ENCODE data around the gene GPR107. TPM values are rescaled to one million over a fixed set of nuclear protein-coding genes. Genes with fewer than 3 reads are reported as not detected.

GPR107 gene
- polyA plus RNA-seq, 10 donors, result 30.9 to 40.3 (median 35.8) TPM

GRCh38 chr9:130107234-130107861 lies 53.6 kb downstream of the GPR107 start:
- DNase-seq, result peak; percentile 80 to 86 (median 85)

GRCh38 chr9:130107955-130108354 lies 54.2 kb downstream of the GPR107 start:
- no peak for DNase-seq

GRCh38 chr9:130110166-130110565 lies 56.5 kb downstream of the GPR107 start:
- no peak for DNase-seq

DNA sequence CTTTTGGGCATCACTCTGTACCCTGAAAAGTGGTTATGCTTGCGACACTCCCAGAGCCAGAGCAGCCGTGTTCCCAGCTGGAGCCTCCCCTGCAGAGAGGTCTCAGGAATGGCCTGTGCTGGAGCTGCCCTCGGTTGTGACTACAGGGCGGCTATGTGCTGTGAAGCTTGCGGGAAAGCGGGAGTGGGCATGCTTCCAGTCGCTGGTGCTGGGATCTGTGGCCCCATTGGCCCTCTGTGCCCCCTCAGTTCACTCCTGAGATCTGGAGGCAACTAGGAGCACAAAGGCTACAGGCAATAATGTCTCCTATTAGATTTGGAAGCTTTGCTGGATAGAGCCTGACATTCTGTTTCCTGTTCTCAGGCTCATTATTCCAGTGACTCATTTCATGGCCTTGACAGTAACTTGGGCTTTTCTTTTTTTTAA lies 56.9 kb downstream of the GPR107 start:
- DNase-seq, result no peak

GRCh38 chr9:130111786-130112537 lies 58.3 kb downstream of the GPR107 start:
- DNase-seq, result no peak

DNA sequence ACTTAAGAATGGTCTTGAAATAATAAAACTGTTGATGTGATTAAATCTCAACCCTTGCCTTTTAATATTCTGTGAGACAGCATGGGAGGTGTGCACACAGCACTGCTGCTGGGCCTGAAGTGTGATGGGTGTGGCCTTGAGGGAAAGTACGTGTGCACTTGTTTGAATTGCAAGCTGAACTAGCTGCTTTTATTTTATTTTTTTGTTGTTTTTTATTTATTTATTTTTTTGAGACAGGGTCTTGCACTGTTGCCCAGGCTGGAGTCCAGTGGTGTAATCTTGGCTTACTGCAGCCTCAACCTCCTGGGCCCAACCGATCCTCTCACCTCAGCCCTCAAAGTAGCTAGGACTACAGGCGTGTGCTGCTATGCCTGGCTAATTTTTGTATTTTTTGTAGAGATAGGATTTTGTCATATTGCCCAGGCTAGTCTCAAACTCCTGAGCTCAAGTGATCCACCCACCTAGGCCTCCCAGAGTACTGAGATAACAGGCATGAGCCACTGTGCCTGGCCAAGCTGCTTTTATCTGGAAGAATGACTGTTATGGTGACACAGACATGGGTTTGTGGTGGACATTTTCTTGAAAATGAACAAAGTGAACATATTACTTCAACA lies 58.9 kb downstream of the GPR107 start:
- DNase-seq, result no peak

DNA sequence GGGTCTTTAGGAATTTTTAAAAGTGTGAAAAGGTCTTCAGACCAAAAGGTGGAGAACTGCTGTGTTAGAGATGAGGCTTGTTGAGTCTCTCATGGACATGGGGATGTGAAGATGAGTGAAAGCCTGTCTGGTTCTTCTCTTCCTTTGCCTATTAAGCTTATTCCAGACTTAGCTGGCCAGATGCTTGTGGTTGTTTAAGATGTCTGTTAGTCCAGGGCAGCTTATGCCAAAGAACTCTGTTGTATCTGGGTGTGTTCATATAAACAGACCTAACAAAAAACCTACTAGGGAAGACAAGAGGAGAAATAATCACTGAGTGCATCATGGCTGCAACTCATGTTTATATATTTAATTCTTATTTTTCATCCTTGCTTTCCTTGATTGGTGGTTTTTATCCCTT lies 61.0 kb downstream of the GPR107 start:
- DNase-seq, result no peak

DNA sequence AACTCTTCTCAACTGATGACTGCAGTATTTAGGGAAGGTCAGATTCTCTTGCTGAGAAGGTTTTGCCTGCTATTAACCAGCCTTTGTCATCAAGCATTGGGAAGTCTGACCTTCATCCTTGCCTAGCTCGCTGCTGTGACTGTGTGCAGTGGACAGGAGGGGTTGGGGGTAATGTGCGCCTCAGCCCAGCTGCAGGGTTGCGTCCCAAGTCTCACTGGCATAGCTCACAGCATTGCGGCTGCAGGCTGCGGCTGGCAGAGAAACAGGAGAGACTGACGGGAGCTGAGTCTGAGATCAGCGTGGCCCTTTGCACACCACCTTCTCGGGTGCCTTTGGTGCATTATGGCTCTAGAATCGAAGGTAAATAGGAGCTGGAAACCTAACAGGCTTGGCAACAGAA lies 62.6 kb downstream of the GPR107 start:
- DNase-seq, result no peak

- no peak for DNase-seq
These were observed 63.7 kb downstream of the GPR107 start for GRCh38 chr9:130117376-130117775.

- DNase-seq, result no peak
These were observed 64.3 kb downstream of the GPR107 start for GRCh38 chr9:130117816-130118632.

- DNase-seq, result peak; percentile 73 to 85 (median 83)
These were observed 65.3 kb downstream of the GPR107 start for GRCh38 chr9:130118841-130119518.

DNA sequence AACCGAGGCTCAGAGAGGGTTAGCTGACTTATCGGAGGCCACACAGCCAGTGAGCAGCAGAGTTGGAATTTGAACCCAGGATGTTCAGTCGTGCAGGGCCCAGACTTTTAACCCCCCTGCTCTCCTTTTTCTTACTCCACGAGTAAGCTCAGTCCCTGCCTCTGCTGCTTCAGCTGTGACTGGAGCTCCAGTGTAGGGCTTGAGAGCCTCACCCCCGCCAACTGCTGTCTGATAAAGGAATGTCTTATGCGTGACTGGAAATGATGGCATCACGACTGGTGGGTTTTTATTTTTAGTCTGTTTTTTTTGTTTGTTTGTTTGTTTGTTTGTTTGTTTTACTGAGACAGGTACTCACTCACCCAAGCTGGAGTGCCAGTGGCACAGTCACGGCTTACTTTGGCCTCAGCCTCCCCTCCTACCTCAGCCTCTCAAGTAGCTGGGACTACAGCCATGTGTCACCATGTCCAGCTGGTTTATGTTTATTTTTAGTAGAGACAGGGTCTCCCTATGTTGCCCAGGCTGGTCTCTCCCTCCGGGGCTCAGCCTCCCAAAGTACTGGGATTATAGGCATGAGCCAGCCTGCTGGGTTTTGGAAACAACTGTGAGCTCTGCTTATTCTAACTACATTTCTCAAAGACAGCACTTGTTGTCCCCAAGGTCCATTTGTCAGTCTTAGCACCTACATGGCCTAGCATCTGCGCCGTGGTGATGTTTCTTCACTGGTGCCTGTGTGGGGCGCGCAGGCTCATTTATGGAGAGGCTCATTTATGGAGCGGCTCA lies 66.0 kb downstream of the GPR107 start:
- DNase-seq, result no peak

GRCh38 chr9:130120299-130120587 lies 66.5 kb downstream of the GPR107 start:
- DNase-seq, result no peak

DNA sequence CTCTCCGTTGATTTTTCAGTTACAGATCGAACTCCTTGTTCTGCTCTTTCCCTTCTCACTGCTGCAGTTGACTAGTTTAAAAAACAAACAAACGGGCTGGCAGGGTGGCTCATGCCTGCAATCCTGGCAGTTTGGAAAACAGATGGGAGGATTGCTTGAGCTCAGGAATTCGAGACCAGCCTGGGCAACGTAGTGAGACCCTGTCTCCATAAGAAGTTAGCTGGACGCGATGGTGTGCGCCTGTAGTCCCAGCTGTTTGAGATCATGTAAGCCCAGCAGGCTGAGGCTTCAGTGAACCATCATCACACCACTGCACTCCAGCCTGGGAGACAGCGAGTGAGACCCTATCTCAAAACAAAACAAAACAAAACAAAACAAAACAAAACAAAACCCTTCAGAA lies 67.1 kb downstream of the GPR107 start:
- DNase-seq, result no peak

DNA sequence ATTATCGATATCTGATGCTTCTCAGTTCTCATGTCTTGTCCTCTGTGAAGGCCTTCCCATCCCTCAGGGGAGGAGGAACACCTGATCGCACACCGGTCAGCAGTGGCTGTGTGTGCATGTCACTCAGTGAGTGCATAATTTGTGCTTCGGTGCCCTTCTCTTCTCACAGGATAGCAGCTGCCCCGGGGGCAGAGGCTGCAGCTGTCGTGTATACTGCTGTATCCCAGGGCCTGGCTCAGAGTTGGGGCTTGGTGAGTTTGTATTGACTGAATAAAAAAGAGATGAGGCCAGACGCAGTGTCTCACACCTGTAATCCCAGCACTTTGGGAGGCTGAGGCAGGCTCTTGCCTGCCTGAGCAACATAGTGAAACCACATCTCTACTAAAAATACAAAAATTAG lies 68.8 kb downstream of the GPR107 start:
- no peak for DNase-seq

GRCh38 chr9:130124085-130124860 lies 70.6 kb downstream of the GPR107 start:
- no peak for DNase-seq

DNA sequence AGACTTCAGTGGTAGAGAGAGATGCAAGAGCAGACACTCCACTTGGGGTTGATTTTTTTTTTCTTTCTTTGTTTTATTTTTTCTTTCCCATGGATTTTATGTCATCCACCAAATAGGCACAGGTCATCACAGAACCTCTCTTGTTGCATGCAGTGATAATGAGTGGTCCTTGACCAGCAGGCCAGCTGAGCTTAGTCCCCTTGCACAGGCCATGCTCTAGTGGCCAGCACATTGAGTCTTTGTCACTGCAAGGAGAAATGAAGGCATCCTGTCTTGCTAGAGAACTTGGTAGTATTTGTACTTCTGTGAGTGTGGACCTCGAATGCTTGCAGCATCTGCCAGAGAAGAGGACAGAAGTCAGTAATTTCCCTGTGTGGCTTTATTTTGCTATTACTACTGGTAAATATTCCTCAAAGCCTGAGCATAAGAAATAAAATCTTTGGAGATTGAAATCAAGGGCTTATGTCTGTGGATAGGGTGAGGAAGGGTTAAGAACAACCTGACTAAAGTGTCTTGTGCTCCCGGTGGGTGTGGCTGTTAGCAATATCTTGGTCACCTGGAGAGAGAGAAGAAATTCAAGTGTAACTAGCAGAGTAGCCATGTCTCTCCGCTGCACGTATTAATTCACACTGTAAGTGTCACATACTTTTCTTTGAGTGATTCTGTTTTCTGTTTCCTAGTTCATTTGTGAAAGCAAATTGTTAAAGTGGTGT lies 73.2 kb downstream of the GPR107 start:
- no peak for DNase-seq

- no peak for DNase-seq
These were observed 74.5 kb downstream of the GPR107 start for GRCh38 chr9:130128251-130128650.

DNA sequence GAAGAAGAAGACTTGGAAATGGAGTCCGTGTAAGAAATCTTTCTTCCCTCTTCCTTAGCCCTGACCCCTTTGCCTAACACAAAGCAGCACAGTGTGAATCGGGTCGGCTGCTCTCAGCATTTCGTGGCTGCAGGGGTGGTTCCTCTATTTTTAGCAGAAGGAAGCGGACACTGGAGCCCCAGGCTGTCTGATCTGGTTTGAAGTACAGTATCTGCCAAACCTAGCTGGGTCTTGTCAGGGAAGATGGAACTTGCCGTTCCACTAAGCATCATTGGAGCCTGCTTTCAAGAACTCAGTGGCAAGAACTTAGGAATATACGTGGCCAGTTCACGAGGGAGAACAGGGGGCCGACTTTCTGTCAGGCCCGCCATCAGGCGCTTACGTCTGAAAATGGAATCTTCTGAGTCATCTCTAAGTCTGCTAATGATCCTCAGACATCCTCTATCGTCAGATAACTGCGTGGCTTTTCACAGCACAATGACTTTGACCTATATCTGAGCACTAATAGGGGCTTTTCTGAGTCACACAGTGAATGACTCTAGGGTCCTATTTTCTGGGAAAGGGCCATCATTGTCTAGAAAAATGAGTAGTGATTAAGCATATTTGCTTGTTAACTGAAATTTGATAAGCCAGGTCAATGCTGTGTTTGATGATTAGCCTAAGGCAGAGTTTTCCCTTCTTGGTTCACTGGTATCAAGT lies 75.2 kb downstream of the GPR107 start:
- DNase-seq, result peak; percentile 48 to 87 (median 60)

All from muscle of back (tissue), 11 donors.